ENCODE measurements around the gene ZEB1.

ZEB1 gene

GRCh38 chr10:31317652-31318381, 1.2 kb upstream of the ZEB1 start:
- TF ChIP-seq CTCF (conservative IDR thresholded peaks at IDR 0.05; ENCODE audit: low read depth, low read length) = no peak
- H3K4me3 ChIP-seq (ENCODE audit: low read length) = peak overlapping the region; percentile 94
- no peak for DNase-seq (ENCODE audit: low read depth)

- DNase-seq (ENCODE audit: low read depth) = peak; percentile 39
- no peak for TF ChIP-seq CTCF (conservative IDR thresholded peaks at IDR 0.05; ENCODE audit: low read depth, low read length)
- H3K4me3 ChIP-seq (ENCODE audit: low read length) = peak overlapping the region; percentile 94
Observed at GRCh38 chr10:31318382-31318853, 598 bp upstream of the ZEB1 start.

GRCh38 chr10:31319602-31320549, 860 bp downstream of the ZEB1 start:
- no peak for TF ChIP-seq CTCF (conservative IDR thresholded peaks at IDR 0.05; ENCODE audit: low read depth, low read length)
- no peak for DNase-seq (ENCODE audit: low read depth)
- H3K4me3 ChIP-seq (ENCODE audit: low read length) = peak overlapping the region; percentile 94

GRCh38 chr10:31320550-31321211, 1.7 kb downstream of the ZEB1 start:
- peak overlapping the region; percentile 83 for H3K4me3 ChIP-seq (ENCODE audit: low read length)
- no peak for TF ChIP-seq CTCF (conservative IDR thresholded peaks at IDR 0.05; ENCODE audit: low read depth, low read length)
- DNase-seq (ENCODE audit: low read depth) = no peak

- peak overlapping the region; percentile 83 for H3K4me3 ChIP-seq (ENCODE audit: low read length)
- TF ChIP-seq CTCF (conservative IDR thresholded peaks at IDR 0.05; ENCODE audit: low read depth, low read length) = no peak
- no peak for DNase-seq (ENCODE audit: low read depth)
Observed at GRCh38 chr10:31321396-31321941, 2.5 kb downstream of the ZEB1 start.

GRCh38 chr10:31322647-31323046, 3.6 kb downstream of the ZEB1 start:
- TF ChIP-seq CTCF (conservative IDR thresholded peaks at IDR 0.05; ENCODE audit: low read depth, low read length) = peak; percentile 12
- no peak overlapping the region for H3K4me3 ChIP-seq (ENCODE audit: low read length)
- no peak for DNase-seq (ENCODE audit: low read depth)

All from retinal pigment epithelial cell (primary cell).